AG10803 (cell line): ENCODE measurements around the gene FAM20A.

Experiments
- DNase-seq: peaks from one replicate; pipeline ENCODE4 v3.0.0; 2010; ENCODE audit warnings: low read depth
- H3K4me3 ChIP-seq: 2 replicates; pipeline ENCODE4 v1.5.1; 2011; ENCODE audit warnings: mild to moderate bottlenecking, low read length, control low read depth
- TF ChIP-seq, protein P1 (sequence below): conservative IDR thresholded peaks from 2 replicates; pipeline ENCODE4 v1.5.1; 2011; ENCODE audit warnings: mild to moderate bottlenecking, low read length, control low read depth, inconsistent platforms

FAM20A gene

DNA sequence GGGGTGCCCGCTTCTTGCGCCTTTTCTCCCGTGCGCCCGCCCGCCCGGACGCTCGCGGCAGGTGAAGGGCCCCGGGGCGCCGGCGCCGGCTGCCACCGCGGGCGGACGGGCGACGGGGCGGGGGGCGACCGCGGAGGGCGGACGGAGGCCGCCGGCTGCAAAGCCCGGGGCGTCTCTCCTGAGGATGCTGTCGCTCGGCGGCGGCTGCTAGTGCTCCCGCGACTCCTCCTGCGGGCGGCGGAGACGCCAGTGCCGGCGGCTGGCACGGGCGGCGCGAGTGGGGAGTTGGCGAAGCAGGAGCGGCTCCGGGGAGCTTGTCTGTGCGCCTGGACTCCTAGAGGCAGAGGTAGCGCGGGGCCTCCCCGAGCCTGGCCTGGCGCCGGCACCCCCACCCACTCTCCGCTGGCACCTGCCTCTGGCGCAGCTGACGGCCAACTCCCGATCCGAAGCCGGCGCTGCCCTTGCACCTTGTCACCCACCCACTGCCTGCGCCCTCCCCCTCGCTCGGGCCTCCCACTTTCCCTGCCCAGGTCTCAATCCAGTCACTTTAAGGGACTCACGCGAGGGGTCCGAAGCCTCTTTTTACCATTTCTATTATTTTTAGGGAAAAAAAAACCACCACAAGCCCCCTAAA, at the start of gene FAM20A:
Gene FAM20A, minus strand, starts transcription at position 437 of the 634 bp plus-strand sequence. CDS start 701 bp downstream, outside the sequence.
- DNase-seq: peak; percentile 34
- peak within 1 kb of the TSS; percentile 77 for H3K4me3 ChIP-seq
- TF ChIP-seq, protein P1, sequence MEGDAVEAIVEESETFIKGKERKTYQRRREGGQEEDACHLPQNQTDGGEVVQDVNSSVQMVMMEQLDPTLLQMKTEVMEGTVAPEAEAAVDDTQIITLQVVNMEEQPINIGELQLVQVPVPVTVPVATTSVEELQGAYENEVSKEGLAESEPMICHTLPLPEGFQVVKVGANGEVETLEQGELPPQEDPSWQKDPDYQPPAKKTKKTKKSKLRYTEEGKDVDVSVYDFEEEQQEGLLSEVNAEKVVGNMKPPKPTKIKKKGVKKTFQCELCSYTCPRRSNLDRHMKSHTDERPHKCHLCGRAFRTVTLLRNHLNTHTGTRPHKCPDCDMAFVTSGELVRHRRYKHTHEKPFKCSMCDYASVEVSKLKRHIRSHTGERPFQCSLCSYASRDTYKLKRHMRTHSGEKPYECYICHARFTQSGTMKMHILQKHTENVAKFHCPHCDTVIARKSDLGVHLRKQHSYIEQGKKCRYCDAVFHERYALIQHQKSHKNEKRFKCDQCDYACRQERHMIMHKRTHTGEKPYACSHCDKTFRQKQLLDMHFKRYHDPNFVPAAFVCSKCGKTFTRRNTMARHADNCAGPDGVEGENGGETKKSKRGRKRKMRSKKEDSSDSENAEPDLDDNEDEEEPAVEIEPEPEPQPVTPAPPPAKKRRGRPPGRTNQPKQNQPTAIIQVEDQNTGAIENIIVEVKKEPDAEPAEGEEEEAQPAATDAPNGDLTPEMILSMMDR: no peak

GRCh38 chr17:68649324-68649723, 48.2 kb upstream of the FAM20A start:
- TF ChIP-seq, protein P1: no peak
- no peak overlapping the region for H3K4me3 ChIP-seq
- DNase-seq: no peak

GRCh38 chr17:68646626-68647526, 45.7 kb upstream of the FAM20A start:
- TF ChIP-seq, protein P1: no peak
- H3K4me3 ChIP-seq: no peak overlapping the region
- no peak for DNase-seq

- DNase-seq: no peak
- H3K4me3 ChIP-seq: no peak overlapping the region
- TF ChIP-seq, protein P1: no peak
Measured at GRCh38 chr17:68642118-68642412, 40.9 kb upstream of the FAM20A start.

DNA sequence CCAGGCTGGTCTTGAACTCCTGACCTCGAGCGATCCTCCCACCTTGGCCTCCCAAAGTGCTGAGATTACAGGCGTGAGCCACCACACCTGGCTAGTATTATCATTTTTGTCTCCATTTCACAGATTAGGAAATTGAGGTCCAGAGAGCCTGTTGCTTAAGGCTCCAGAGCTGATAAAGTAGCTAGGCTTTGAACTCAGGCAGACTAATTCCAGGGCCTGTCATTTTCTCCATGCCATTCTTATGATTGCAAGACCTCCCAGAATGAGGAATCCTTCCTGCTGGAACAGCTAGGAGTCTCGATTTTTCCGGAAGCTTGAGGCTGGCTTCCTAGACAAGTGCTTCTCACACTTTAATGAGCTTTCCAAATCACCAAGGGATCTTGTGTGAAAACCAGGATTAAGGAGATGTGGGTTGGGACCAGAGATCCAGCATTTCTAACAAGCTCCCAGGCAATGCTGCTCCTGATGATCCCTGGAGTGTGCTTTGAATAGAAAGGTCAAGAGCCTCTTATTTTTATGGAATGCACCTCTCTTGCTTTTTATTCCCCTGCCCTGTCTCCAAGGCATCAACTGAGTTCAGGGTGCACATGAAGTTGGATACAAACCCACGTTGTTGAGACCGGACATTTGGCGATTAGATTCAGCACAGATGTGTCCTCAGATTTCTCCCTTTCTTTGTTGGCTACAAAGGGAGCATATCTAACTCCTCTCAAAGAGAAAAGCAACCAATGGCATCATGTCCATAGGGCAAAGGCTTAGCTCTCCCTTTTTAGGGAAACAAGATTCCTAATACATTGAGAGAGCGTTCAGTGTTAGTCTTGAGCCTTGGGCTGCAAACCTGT, 40.3 kb upstream of the FAM20A start:
- TF ChIP-seq, protein P1: no peak
- DNase-seq: no peak
- H3K4me3 ChIP-seq: no peak overlapping the region

- DNase-seq: no peak
- no peak overlapping the region for H3K4me3 ChIP-seq
- TF ChIP-seq, protein P1: no peak
Measured at GRCh38 chr17:68640242-68640989, 39.2 kb upstream of the FAM20A start.
